Measurements from ENCODE around the gene SOD2. TPM values are rescaled to one million over a fixed set of nuclear protein-coding genes. Genes with fewer than 3 reads are reported as not detected.

The SOD2 gene
- total and polyA plus RNA-seq, 2 of the 13 experiments (the other 11 are each of a cell fraction or from before 2014, with no cell fraction given) = 304 to 309 TPM

GRCh38 chr6:159726918-159727716 lies 34.1 kb upstream of the SOD2 start, which contains the start of gene WTAP (continued):
- TF ChIP-seq CSRNP1 (CRISPR knock-in tag; IDR thresholded peaks at IDR 0.05) (peak; percentile 98), ZNF687 (CRISPR knock-in tag; IDR thresholded peaks at IDR 0.05) (peak; percentile 100), ZNF136 (CRISPR knock-in tag; IDR thresholded peaks at IDR 0.05; ENCODE audit: low read depth) (peak; percentile 99; the same call in 1 of the 2 replicates), MTA1 (CRISPR knock-in tag; IDR thresholded peaks at IDR 0.05; ENCODE audit: borderline replicate concordance) (peak; percentile 99), SMAD3 (CRISPR knock-in tag; IDR thresholded peaks at IDR 0.05) (peak; percentile 98), ZBTB49 (CRISPR knock-in tag; IDR thresholded peaks at IDR 0.05; ENCODE audit: borderline replicate concordance) (no peak), DDIT3 (CRISPR knock-in tag; IDR thresholded peaks at IDR 0.05) (no peak; the same call in 1 of the 2 replicates), KAT8 (CRISPR knock-in tag; IDR thresholded peaks at IDR 0.05) (peak; percentile 97), ZNF331 (CRISPR knock-in tag; IDR thresholded peaks at IDR 0.05) (peak; percentile 96), ZNF569 (CRISPR knock-in tag; IDR thresholded peaks at IDR 0.05; ENCODE audit: borderline replicate concordance) (peak; percentile 97), ZNF678 (CRISPR knock-in tag; IDR thresholded peaks at IDR 0.05) (peak; percentile 89; the same call in 1 of the 2 replicates), FOXP1 (IDR thresholded peaks at IDR 0.05) (no peak), FOXP1 (CRISPR knock-in tag; IDR thresholded peaks at IDR 0.05) (peak; percentile 61), ZIK1 (CRISPR knock-in tag; IDR thresholded peaks at IDR 0.05; ENCODE audit: borderline replicate concordance, low read depth) (peak; percentile 92), ZNF552 (CRISPR knock-in tag; IDR thresholded peaks at IDR 0.05; ENCODE audit: borderline replicate concordance) (peak; percentile 99), BRD4 (CRISPR knock-in tag; IDR thresholded peaks at IDR 0.05) (peak; percentile 100), TFDP2 (CRISPR knock-in tag; IDR thresholded peaks at IDR 0.05) (peak; percentile 91), ZNF572 (CRISPR knock-in tag; IDR thresholded peaks at IDR 0.05) (peak; percentile 97; the same call in 1 of the 2 replicates), KLF6 (CRISPR knock-in tag; IDR thresholded peaks at IDR 0.05) (peak; percentile 99), MEF2D (CRISPR knock-in tag; IDR thresholded peaks at IDR 0.05) (peak; percentile 95)
